HepG2 (cell line): ENCODE data around the gene SLC43A1. TPM values are rescaled to one million over a fixed set of nuclear protein-coding genes. Genes with fewer than 3 reads are reported as not detected.
A peak's percentile ranks its signal among the peaks of the same experiment; 100 is the strongest.

Experiments used
- CBX2 ChIP-seq, 2 experiments: fragments of 200-600 bp in 1 of 2; sonication (generic); formaldehyde crosslinking in 1 of 2; IDR thresholded peaks; 2 replicates each; pipeline versions ENCODE4 v1.7.0 to v1.8.1; 2018 to 2022; ENCODE audit warnings: low read depth in 2 of 2, low read length in 1 of 2, mild to moderate bottlenecking in 1 of 2, missing genetic modification reagents in 1 of 2
- HNF4G ChIP-seq, 2 experiments: sonication (generic) in 1 of 2; formaldehyde crosslinking in 1 of 2; IDR thresholded peaks; 2 replicates each; pipeline versions ENCODE4 v1.4.0 to v1.6.1; 2011 to 2020; ENCODE audit warnings: borderline replicate concordance in 2 of 2, low read depth in 2 of 2, mild to moderate bottlenecking in 2 of 2, low read length in 1 of 2, missing genetic modification reagents in 1 of 2, moderate library complexity in 1 of 2
- KLF12 ChIP-seq: sonication (generic); formaldehyde crosslinking; IDR thresholded peaks from 2 replicates; pipeline ENCODE4 v1.4.0; 2020; ENCODE audit warnings: missing genetic modification reagents, borderline replicate concordance
- NR2F1 ChIP-seq, 2 experiments: fragments of 450-650 bp in 1 of 2; formaldehyde crosslinking in 1 of 2; IDR thresholded peaks; 2 replicates each; pipeline versions ENCODE4 v1.5.0 to v1.6.1; 2016 to 2020; ENCODE audit warnings: mild to moderate bottlenecking in 1 of 2, missing compliant biosample characterization in 1 of 2, missing genetic modification reagents in 1 of 2, moderate library complexity in 1 of 2
- POLR2A ChIP-seq, 2 experiments: IDR thresholded peaks; 2 replicates each; pipeline ENCODE4 v1.6.1; 2011; ENCODE audit warnings: low read depth in 2 of 2, low read length in 2 of 2, mild to moderate bottlenecking in 1 of 2, moderate library complexity in 1 of 2; ENCODE audit not compliant: insufficient read depth in 1 of 2
- POLR2AphosphoS5 ChIP-seq: IDR thresholded peaks from 2 replicates; pipeline ENCODE4 v1.6.1; 2012; ENCODE audit warnings: low read depth, low read length
- SMAD1 ChIP-seq: sonication (generic); formaldehyde crosslinking; IDR thresholded peaks from 2 replicates; pipeline ENCODE4 v1.4.0; 2020; ENCODE audit warnings: missing genetic modification reagents, low read depth, mild to moderate bottlenecking, borderline replicate concordance
- SNAI1 ChIP-seq: sonication (generic); formaldehyde crosslinking; IDR thresholded peaks from 2 replicates; pipeline ENCODE4 v1.5.0; 2020; ENCODE audit warnings: mild to moderate bottlenecking, missing genetic modification reagents, borderline replicate concordance
- SPEN ChIP-seq: sonication (generic); formaldehyde crosslinking; IDR thresholded peaks from 2 replicates; pipeline ENCODE4 v1.5.1; 2020; ENCODE audit warnings: low read depth, mild to moderate bottlenecking, missing genetic modification reagents
- ZFX ChIP-seq: sonication (generic); formaldehyde crosslinking; IDR thresholded peaks from 2 replicates; pipeline ENCODE4 v1.4.0; 2020; ENCODE audit warnings: mild to moderate bottlenecking, low read depth, missing genetic modification reagents, moderate library complexity
- ZMYM4 ChIP-seq: sonication (generic); formaldehyde crosslinking; IDR thresholded peaks from 2 replicates; pipeline ENCODE4 v1.8.1; 2023; ENCODE audit warnings: mild to moderate bottlenecking, missing genetic modification reagents
- ZNF570 ChIP-seq: sonication (generic); formaldehyde crosslinking; IDR thresholded peaks from 2 replicates; pipeline ENCODE4 v1.4.0; 2020; ENCODE audit warnings: mild to moderate bottlenecking, missing genetic modification reagents, borderline replicate concordance
- polyA plus RNA-seq, 8 experiments: library from polyadenylated mRNA; depleted of rRNA in 3 of 8; stranded (reverse) in 7 of 8; unstranded in 1 of 8; fragments of >200 nt; fragmentation: Illumina TruSeq in 4 of 8; extraction: Trizol in 4 of 8; gene quantifications; 2 replicates each; pipeline versions ENCODE4 v1.2.1 to v1.2.3, GENCODE V29; 2011 to 2016; ENCODE audit warnings: low read depth in 4 of 8, missing spikeins in 1 of 8, mixed read lengths in 1 of 8; ENCODE audit not compliant: insufficient read depth in 1 of 8
- total RNA-seq, 5 experiments: library from RNA; depleted of rRNA; stranded (reverse); fragments of >200 nt; fragmentation: Illumina TruSeq; extraction: Trizol; gene quantifications; 2 replicates each; pipeline ENCODE4 v1.2.3, GENCODE V29; 2016; ENCODE audit warnings: low read depth in 1 of 5
- TF ChIP-seq, protein P1 (sequence below): IDR thresholded peaks from 2 replicates; pipeline ENCODE4 v1.6.1; 2016; ENCODE audit warnings: mild to moderate bottlenecking, missing biosample characterization, missing genetic modification reagents
- TF ChIP-seq, protein P2 (sequence below): IDR thresholded peaks from 2 replicates; pipeline ENCODE4 v1.6.1; 2016; ENCODE audit warnings: missing genetic modification reagents, missing compliant biosample characterization
- TF ChIP-seq, protein P3 (sequence below): IDR thresholded peaks from 2 replicates; pipeline ENCODE4 v1.6.1; 2016; ENCODE audit warnings: missing compliant biosample characterization, missing genetic modification reagents, borderline replicate concordance
- TF ChIP-seq, protein P4 (sequence below): sonication (generic); formaldehyde crosslinking; IDR thresholded peaks from 2 replicates; pipeline ENCODE4 v1.4.0; 2020; ENCODE audit warnings: missing genetic modification reagents
- TF ChIP-seq, protein P5 (sequence below): fragments of 450-650 bp; IDR thresholded peaks from 2 replicates; pipeline ENCODE4 v1.6.1; 2016
- TF ChIP-seq, protein P6 (sequence below): sonication (generic); formaldehyde crosslinking; IDR thresholded peaks from 2 replicates; pipeline ENCODE4 v1.5.0; 2020; ENCODE audit warnings: mild to moderate bottlenecking, missing genetic modification reagents, moderate library complexity

Gene SLC43A1
- total and polyA plus RNA-seq, 2 of the 13 experiments (the other 11 are each of a cell fraction or from before 2014, with no cell fraction given): 72.3 to 87.6 TPM

DNA sequence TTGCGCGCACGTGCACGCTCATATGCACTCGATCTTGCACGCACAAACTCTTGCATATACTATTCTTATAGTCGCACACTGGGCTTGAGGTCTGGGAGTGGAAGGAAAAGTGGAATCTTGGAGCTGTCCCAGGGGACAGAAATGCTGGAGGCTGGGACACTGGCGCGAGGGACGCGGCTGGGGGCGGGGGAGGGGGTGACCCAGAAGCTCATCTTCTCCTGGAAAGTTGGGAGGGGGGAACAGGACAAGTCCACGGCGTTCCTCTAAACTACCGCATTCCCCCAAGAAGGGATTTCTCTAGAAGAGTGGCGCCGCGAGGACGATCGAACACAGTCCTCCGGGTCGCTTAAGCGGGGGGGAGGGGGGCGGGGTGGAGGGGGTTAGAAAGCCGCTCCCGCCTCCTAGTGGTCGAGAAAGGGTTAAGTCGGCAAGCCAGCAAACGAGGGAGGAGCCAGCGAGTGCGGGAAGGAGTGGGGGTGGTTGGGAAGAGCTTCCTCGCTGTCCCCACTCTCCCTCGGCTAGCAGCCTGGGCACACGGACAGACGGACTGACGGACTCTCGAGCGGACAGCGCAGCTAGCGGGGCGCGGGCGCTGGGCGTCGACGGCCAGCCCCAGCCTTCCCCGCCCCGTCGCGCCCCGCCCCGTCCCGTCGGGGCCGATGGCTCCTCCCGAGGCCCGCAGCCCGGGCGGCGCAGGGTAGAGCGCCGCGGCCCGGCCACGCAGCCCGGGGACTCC lies 55.3 kb downstream of the SLC43A1 start, which contains the start of gene RTN4RL2 (continued):
- no peak; the same call in 1 of the 2 replicates for TF ChIP-seq KLF12 (CRISPR knock-in tag)
- no peak for TF ChIP-seq SPEN
- TF ChIP-seq POLR2A (IDR thresholded peaks at IDR 0.05; ENCODE audit: insufficient read depth in 1 of 2, low read depth in 2 of 2, low read length in 2 of 2): peak; percentile 20 to 60; a peak in 2 of 4 replicates
- no peak for TF ChIP-seq SMAD1 (CRISPR knock-in tag)
- TF ChIP-seq, protein P1, sequence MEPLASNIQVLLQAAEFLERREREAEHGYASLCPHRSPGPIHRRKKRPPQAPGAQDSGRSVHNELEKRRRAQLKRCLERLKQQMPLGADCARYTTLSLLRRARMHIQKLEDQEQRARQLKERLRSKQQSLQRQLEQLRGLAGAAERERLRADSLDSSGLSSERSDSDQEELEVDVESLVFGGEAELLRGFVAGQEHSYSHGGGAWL (CRISPR knock-in tag): no peak
- TF ChIP-seq CBX2 (IDR thresholded peaks at IDR 0.05; ENCODE audit: low read depth, low read length): no peak
- no peak for TF ChIP-seq CBX2 (CRISPR knock-in tag; IDR thresholded peaks at IDR 0.05; ENCODE audit: low read depth)
- TF ChIP-seq, protein P2, sequence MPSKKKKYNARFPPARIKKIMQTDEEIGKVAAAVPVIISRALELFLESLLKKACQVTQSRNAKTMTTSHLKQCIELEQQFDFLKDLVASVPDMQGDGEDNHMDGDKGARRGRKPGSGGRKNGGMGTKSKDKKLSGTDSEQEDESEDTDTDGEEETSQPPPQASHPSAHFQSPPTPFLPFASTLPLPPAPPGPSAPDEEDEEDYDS (CRISPR knock-in tag): no peak
- TF ChIP-seq, protein P3, sequence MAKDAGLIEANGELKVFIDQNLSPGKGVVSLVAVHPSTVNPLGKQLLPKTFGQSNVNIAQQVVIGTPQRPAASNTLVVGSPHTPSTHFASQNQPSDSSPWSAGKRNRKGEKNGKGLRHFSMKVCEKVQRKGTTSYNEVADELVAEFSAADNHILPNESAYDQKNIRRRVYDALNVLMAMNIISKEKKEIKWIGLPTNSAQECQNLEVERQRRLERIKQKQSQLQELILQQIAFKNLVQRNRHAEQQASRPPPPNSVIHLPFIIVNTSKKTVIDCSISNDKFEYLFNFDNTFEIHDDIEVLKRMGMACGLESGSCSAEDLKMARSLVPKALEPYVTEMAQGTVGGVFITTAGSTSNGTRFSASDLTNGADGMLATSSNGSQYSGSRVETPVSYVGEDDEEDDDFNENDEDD (CRISPR knock-in tag): peak; percentile 40; the same call in 1 of the 2 replicates
- no peak for TF ChIP-seq ZNF570 (CRISPR knock-in tag)
- peak; percentile 56; the same call in 1 of the 2 replicates for TF ChIP-seq HNF4G (IDR thresholded peaks at IDR 0.05; ENCODE audit: borderline replicate concordance, low read depth, low read length)
- TF ChIP-seq HNF4G (CRISPR knock-in tag; IDR thresholded peaks at IDR 0.05; ENCODE audit: borderline replicate concordance, low read depth): no peak
- TF ChIP-seq NR2F1 (CRISPR knock-in tag; IDR thresholded peaks at IDR 0.05): no peak
- 0 out of 2 replicates have a peak, but pooled peaks have one; percentile 16 for TF ChIP-seq ZFX
- TF ChIP-seq, protein P4, sequence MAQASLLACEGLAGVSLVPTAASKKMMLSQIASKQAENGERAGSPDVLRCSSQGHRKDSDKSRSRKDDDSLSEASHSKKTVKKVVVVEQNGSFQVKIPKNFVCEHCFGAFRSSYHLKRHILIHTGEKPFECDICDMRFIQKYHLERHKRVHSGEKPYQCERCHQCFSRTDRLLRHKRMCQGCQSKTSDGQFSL (CRISPR knock-in tag): peak; percentile 70; the same call in 1 of the 2 replicates
- TF ChIP-seq, protein P5, sequence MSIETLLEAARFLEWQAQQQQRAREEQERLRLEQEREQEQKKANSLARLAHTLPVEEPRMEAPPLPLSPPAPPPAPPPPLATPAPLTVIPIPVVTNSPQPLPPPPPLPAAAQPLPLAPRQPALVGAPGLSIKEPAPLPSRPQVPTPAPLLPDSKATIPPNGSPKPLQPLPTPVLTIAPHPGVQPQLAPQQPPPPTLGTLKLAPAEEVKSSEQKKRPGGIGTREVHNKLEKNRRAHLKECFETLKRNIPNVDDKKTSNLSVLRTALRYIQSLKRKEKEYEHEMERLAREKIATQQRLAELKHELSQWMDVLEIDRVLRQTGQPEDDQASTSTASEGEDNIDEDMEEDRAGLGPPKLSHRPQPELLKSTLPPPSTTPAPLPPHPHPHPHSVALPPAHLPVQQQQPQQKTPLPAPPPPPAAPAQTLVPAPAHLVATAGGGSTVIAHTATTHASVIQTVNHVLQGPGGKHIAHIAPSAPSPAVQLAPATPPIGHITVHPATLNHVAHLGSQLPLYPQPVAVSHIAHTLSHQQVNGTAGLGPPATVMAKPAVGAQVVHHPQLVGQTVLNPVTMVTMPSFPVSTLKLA: 0 out of 2 replicates have a peak, but pooled peaks have one; percentile 18
- TF ChIP-seq, protein P6, sequence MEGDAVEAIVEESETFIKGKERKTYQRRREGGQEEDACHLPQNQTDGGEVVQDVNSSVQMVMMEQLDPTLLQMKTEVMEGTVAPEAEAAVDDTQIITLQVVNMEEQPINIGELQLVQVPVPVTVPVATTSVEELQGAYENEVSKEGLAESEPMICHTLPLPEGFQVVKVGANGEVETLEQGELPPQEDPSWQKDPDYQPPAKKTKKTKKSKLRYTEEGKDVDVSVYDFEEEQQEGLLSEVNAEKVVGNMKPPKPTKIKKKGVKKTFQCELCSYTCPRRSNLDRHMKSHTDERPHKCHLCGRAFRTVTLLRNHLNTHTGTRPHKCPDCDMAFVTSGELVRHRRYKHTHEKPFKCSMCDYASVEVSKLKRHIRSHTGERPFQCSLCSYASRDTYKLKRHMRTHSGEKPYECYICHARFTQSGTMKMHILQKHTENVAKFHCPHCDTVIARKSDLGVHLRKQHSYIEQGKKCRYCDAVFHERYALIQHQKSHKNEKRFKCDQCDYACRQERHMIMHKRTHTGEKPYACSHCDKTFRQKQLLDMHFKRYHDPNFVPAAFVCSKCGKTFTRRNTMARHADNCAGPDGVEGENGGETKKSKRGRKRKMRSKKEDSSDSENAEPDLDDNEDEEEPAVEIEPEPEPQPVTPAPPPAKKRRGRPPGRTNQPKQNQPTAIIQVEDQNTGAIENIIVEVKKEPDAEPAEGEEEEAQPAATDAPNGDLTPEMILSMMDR (CRISPR knock-in tag): peak; percentile 43
- no peak for TF ChIP-seq SNAI1 (CRISPR knock-in tag)
- peak; percentile 52; the same call in 1 of the 2 replicates for TF ChIP-seq POLR2AphosphoS5
- TF ChIP-seq ZMYM4: 0 out of 2 replicates have a peak, but pooled peaks have one; percentile 25
